Activated T-helper 17 cell treated with anti-CD3 and anti-CD28 coated beads, Interleukin-2, amount 50 U/mL, for 72 hours (primary cell): ENCODE measurements around the gene RDX. TPM values are rescaled to one million over a fixed set of nuclear protein-coding genes. Genes with fewer than 3 reads are reported as not detected.

Source experiments
- ATAC-seq: fragments of 150-1000 bp; cut with Tn5 transposase; replicated peaks from 2 replicates; pipeline ENCODE4 v1.10.0; 2021; ENCODE audit warnings: mild to moderate bottlenecking, moderate library complexity
- H3K27ac Mint-ChIP-seq: one replicate; pipeline ENCODE4 v1.8.0; 2022; ENCODE audit warnings: mixed read lengths
- H3K27me3 Mint-ChIP-seq: one replicate; pipeline ENCODE4 v1.8.0; 2022; ENCODE audit warnings: mixed read lengths
- H3K36me3 Mint-ChIP-seq: one replicate; pipeline ENCODE4 v1.8.0; 2022; ENCODE audit warnings: low read depth, mild to moderate bottlenecking, mixed read lengths
- H3K4me1 Mint-ChIP-seq: one replicate; pipeline ENCODE4 v1.8.0; 2022; ENCODE audit warnings: mixed read lengths
- H3K4me3 Mint-ChIP-seq: one replicate; pipeline ENCODE4 v1.8.0; 2022; ENCODE audit warnings: mild to moderate bottlenecking, mixed read lengths
- H3K9me3 Mint-ChIP-seq: one replicate; pipeline ENCODE4 v1.8.0; 2022; ENCODE audit warnings: mixed read lengths
- total RNA-seq, 2 donors: library from RNA; stranded (reverse); gene quantifications; one replicate each; pipeline ENCODE4 v1.2.3, GENCODE V29; 2022

RDX gene
- total RNA-seq, 2 donors from 2014 or later, result 83.2 to 95.6 TPM

GRCh38 chr11:110269996-110270395 lies 26.4 kb downstream of the RDX start:
- ATAC-seq, result no peak
- Mint-ChIP-seq H3K4me3 (no peak overlapping the region), H3K27ac (no peak overlapping the region), H3K36me3 (peaks cover 92% of the 10 kb centered on the region), H3K9me3 (no peaks in the 10 kb centered on the region), H3K27me3 (no peaks in the 10 kb centered on the region), H3K4me1 (peaks cover 4% of the 10 kb centered on the region)

GRCh38 chr11:110268441-110268840 lies 28.0 kb downstream of the RDX start:
- H3K27ac Mint-ChIP-seq, result no peak overlapping the region
- H3K9me3 Mint-ChIP-seq, result no peaks in the 10 kb centered on the region
- peaks cover 92% of the 10 kb centered on the region for H3K36me3 Mint-ChIP-seq
- peaks cover 4% of the 10 kb centered on the region for H3K4me1 Mint-ChIP-seq
- no peak for ATAC-seq
- H3K27me3 Mint-ChIP-seq, result no peaks in the 10 kb centered on the region
- no peak overlapping the region for H3K4me3 Mint-ChIP-seq

DNA sequence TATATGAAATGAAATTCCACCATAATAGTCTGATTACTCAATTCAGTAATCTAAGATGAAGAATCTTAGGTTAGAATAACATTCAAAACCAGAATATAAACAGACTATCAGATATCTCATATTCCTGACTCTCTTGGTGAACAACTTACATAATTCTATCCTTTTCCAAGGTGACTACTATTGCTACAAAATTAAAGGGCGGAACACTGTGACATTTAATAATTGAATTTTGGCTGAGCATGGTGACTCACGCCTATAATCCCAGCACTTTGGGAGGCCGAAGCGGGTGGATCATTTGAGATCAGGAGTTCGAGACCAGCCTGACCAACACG lies 34.4 kb downstream of the RDX start:
- no peaks in the 10 kb centered on the region for H3K27me3 Mint-ChIP-seq
- H3K4me1 Mint-ChIP-seq, result peaks cover 4% of the 10 kb centered on the region
- H3K36me3 Mint-ChIP-seq, result peaks cover 97% of the 10 kb centered on the region
- no peaks in the 10 kb centered on the region for H3K9me3 Mint-ChIP-seq
- no peak overlapping the region for H3K27ac Mint-ChIP-seq
- no peak overlapping the region for H3K4me3 Mint-ChIP-seq
- no peak for ATAC-seq

DNA sequence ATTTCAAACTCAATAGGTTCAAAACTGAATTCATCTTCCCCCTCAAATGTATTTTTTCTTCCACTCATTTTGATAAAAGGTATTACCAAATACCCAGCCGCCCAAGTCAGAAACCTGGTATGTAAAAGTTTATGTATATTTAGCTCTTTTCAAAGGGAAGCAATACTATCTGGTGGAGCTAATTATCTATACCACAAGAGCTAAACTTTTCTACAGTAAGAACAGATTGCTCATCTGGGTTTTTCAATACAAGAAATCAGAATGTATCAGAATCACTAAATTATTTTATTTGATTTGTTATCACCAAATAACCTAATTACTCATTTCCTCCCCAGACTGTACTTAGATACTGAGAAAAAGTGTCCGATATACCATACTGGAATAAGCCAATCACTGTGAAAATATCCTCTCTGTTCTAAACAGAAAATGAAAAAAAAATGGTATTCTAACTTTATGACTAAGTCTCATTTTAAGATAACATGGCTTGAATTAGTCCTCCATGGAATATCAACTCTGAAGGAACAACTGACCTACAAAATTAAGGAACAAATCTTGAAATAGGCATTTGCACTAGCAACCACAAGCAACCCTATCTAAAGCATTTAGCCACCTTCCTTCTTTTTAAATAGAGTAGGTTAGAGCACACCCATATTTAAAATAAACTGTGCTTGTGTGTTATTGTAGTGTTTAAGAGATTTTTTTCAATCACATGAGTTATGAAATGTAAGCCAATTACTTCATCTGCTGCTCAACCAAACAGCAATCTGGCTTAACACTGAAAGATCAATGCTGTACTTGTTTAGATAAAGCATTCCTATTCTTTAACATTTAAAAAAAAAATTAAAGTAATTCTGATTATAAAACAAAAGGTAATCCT lies 35.0 kb downstream of the RDX start:
- Mint-ChIP-seq H3K9me3 (no peaks in the 10 kb centered on the region), H3K4me3 (no peak overlapping the region), H3K36me3 (peaks cover 98% of the 10 kb centered on the region), H3K27me3 (no peaks in the 10 kb centered on the region), H3K27ac (no peak overlapping the region), H3K4me1 (peaks cover 4% of the 10 kb centered on the region)
- peak; percentile 44 for ATAC-seq

- H3K27ac Mint-ChIP-seq, result peak overlapping the region; percentile 31
- H3K36me3 Mint-ChIP-seq, result peaks cover 97% of the 10 kb centered on the region
- H3K4me1 Mint-ChIP-seq, result peaks cover 5% of the 10 kb centered on the region
- H3K4me3 Mint-ChIP-seq, result no peak overlapping the region
- peak; percentile 39 for ATAC-seq
- no peaks in the 10 kb centered on the region for H3K27me3 Mint-ChIP-seq
- no peaks in the 10 kb centered on the region for H3K9me3 Mint-ChIP-seq
These were observed 42.9 kb downstream of the RDX start for GRCh38 chr11:110253525-110253924.

DNA sequence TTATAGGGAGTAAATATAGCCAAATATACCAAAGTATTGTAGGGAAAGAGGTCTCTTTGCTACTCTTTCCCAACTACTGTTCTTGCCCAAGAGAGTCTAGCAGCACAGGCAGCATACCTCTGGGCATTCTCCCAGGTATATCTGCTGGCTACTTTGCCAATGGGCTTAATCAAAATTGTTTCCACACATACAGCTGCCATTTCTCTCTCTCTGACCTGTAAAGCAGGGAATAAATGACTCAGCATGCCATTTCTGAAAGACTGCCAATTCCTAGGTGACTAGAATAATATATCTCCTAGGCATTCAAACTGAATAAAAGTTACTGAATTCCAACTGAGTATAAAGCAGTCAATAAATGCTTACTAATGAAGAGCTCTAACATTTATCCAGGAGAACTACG lies 44.6 kb downstream of the RDX start:
- ATAC-seq, result no peak

GRCh38 chr11:110250168-110250567 lies 46.2 kb downstream of the RDX start:
- H3K36me3 Mint-ChIP-seq, result peaks cover 92% of the 10 kb centered on the region
- no peaks in the 10 kb centered on the region for H3K9me3 Mint-ChIP-seq
- H3K4me1 Mint-ChIP-seq, result peaks cover 5% of the 10 kb centered on the region
- ATAC-seq, result no peak
- H3K27ac Mint-ChIP-seq, result no peak overlapping the region
- no peak overlapping the region for H3K4me3 Mint-ChIP-seq
- no peaks in the 10 kb centered on the region for H3K27me3 Mint-ChIP-seq

More for the DNA sequence above, 44.6 kb downstream of the RDX start:
- peaks cover 93% of the 10 kb centered on the region for H3K36me3 Mint-ChIP-seq
- peaks cover 5% of the 10 kb centered on the region for H3K4me1 Mint-ChIP-seq
- H3K9me3 Mint-ChIP-seq, result no peaks in the 10 kb centered on the region
- H3K27ac Mint-ChIP-seq, result no peak overlapping the region
- no peak overlapping the region for H3K4me3 Mint-ChIP-seq
- H3K27me3 Mint-ChIP-seq, result no peaks in the 10 kb centered on the region

DNA sequence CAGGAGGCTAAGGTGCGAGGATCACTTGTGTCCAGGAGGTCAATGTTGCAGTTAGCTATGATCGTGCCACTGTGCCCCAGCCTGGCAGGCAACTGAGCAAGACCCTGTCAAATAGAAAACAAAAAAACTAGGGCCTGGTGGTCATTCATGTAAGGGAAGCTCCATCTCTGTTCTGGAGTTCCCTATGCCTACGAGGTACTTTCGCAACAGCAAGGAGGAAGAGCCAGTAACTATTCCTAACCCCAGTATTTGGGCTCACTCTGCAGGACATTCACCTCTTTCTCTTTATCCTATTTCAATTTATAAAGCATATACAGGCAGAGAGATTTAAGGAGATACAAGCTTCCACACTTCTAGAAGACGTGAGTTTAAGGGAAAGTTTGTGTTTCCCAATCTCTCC lies 46.6 kb downstream of the RDX start:
- Mint-ChIP-seq H3K4me1 (peaks cover 5% of the 10 kb centered on the region), H3K9me3 (no peaks in the 10 kb centered on the region), H3K27ac (no peak overlapping the region), H3K36me3 (peaks cover 92% of the 10 kb centered on the region), H3K27me3 (no peaks in the 10 kb centered on the region), H3K4me3 (no peak overlapping the region)
- ATAC-seq, result no peak

- H3K36me3 Mint-ChIP-seq, result peaks cover 92% of the 10 kb centered on the region
- no peaks in the 10 kb centered on the region for H3K27me3 Mint-ChIP-seq
- H3K9me3 Mint-ChIP-seq, result no peaks in the 10 kb centered on the region
- peaks cover 4% of the 10 kb centered on the region for H3K4me1 Mint-ChIP-seq
- no peak for ATAC-seq
- H3K27ac Mint-ChIP-seq, result no peak overlapping the region
- no peak overlapping the region for H3K4me3 Mint-ChIP-seq
These were observed 47.3 kb downstream of the RDX start for GRCh38 chr11:110249066-110249465.

GRCh38 chr11:110243791-110244190 lies 52.6 kb downstream of the RDX start:
- H3K4me3 Mint-ChIP-seq, result no peak overlapping the region
- ATAC-seq, result no peak
- H3K4me1 Mint-ChIP-seq, result no peaks in the 10 kb centered on the region
- no peaks in the 10 kb centered on the region for H3K9me3 Mint-ChIP-seq
- H3K36me3 Mint-ChIP-seq, result peaks cover 82% of the 10 kb centered on the region
- H3K27ac Mint-ChIP-seq, result no peak overlapping the region
- H3K27me3 Mint-ChIP-seq, result no peaks in the 10 kb centered on the region

GRCh38 chr11:110242746-110243145 lies 53.7 kb downstream of the RDX start:
- Mint-ChIP-seq H3K36me3 (peaks cover 83% of the 10 kb centered on the region), H3K27ac (no peak overlapping the region), H3K4me3 (no peak overlapping the region), H3K27me3 (no peaks in the 10 kb centered on the region), H3K4me1 (no peaks in the 10 kb centered on the region), H3K9me3 (no peaks in the 10 kb centered on the region)
- ATAC-seq, result no peak

GRCh38 chr11:110242188-110242587 lies 54.2 kb downstream of the RDX start:
- H3K4me1 Mint-ChIP-seq, result no peaks in the 10 kb centered on the region
- H3K27ac Mint-ChIP-seq, result no peak overlapping the region
- no peaks in the 10 kb centered on the region for H3K9me3 Mint-ChIP-seq
- H3K36me3 Mint-ChIP-seq, result peaks cover 83% of the 10 kb centered on the region
- ATAC-seq, result no peak
- H3K4me3 Mint-ChIP-seq, result no peak overlapping the region
- H3K27me3 Mint-ChIP-seq, result no peaks in the 10 kb centered on the region

DNA sequence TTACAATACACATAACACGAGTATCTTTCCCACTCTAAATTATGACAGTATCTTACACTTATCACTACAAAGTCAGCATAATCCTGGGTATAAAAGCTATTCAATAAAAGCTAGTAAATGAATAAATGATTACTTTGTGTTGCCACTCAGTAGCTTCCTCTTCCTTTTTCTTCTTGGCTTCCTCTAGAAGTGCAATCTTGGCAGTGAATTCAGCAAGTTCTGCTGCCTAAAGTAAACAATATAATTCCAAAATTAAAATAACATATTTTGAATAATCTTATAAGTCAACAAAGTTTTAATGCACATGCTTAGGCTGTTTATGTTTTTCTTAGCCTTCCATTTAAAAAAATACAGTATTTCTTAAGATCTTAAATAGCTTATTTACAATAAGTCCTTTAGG lies 60.4 kb downstream of the RDX start:
- no peak for ATAC-seq
- Mint-ChIP-seq H3K27ac (no peak overlapping the region), H3K4me1 (no peaks in the 10 kb centered on the region), H3K36me3 (peaks cover 89% of the 10 kb centered on the region), H3K4me3 (no peak overlapping the region), H3K9me3 (no peaks in the 10 kb centered on the region), H3K27me3 (no peaks in the 10 kb centered on the region)

DNA sequence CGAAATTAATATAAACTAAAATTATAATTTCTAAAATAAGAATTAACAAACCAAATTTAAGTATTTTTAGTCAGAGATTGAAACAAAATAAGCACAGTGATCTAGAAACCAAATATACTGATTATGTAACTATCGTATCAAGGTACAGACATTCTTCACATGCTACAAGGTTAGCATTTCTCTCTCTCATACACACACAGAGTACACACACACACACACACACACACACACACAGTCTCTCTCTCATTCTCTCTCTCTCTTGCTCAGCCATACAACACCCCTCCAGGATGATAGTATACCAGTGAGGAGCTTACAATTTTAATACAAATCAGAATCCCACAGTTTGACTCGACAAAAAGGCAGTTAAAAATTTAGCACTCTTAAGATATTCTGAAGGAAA lies 66.0 kb downstream of the RDX start:
- H3K9me3 Mint-ChIP-seq, result no peaks in the 10 kb centered on the region
- H3K4me3 Mint-ChIP-seq, result no peak overlapping the region
- H3K36me3 Mint-ChIP-seq, result peaks cover 94% of the 10 kb centered on the region
- H3K4me1 Mint-ChIP-seq, result no peaks in the 10 kb centered on the region
- no peaks in the 10 kb centered on the region for H3K27me3 Mint-ChIP-seq
- no peak overlapping the region for H3K27ac Mint-ChIP-seq
- ATAC-seq, result no peak

DNA sequence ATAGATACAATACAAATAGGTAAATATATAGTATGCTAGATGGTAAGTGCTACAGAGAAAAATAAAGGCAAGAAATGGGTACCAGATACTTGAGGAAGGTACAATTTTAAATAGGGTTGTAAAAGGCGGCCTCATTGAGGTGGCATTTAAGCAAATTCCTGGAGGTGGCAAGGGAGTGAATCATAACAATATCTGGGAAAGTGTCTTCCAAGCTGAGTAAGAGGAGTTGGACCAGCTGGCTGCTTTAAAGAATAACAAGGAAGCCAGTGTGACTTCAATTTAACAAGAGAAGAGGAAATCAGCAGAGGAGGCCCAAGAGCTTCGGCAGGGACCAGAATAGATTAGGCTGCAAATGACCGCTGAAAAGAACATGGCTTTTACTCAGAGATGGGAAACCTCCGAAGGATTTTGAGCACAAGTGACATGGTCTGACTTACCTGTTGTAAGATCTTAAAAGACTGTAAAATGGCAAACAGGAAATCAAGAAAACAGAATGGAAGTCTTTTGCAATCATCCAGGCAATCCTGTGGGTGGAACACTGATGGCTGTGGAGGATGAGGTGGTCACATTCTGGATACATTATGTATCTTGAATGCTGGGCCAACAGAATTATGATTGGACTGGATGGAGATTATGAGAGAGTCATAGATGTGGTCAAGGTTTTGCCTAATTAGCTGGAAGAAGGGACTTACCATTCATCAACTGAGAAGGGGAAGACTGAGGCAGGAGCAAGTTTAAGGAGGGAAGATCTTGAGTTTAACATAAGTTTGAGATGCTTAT lies 77.2 kb downstream of the RDX start:
- Mint-ChIP-seq H3K9me3 (no peaks in the 10 kb centered on the region), H3K36me3 (peaks cover 5% of the 10 kb centered on the region), H3K27me3 (no peaks in the 10 kb centered on the region), H3K4me1 (no peaks in the 10 kb centered on the region), H3K27ac (no peak overlapping the region), H3K4me3 (no peak overlapping the region)
- no peak for ATAC-seq
